ENCODE measurements around the gene TSPEAR.

DNA sequence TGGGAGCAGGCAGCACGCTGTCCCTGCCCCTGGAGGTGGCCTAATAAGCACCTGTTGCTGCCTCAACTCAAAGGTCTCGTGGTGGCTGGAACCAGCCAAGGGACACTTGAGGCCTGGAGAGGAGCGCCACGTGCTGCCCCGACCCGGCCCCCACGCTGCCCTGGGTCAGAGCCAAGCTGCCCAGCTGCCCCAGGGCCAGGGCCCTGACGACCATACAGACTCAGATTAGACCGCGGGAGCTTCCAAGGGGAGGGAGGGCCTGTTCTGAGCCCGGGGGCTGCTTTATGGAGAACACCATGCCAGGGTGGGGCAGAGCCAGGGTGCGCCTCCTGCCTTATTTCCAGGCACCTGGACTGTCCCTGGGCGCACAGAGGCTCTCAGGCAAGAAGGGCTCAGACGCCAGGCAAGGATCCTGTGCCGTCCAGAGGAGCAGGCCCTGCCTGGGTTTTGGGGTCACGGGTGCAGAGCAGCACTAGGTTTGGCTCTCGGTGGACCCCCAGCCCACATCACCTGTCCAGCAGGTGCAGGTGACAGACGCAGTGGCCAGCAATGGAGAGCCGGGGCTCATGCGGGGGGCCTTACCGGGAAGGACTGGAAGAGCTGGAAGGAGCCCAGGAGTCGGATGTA lies 190.0 kb downstream of the TSPEAR start:
- TF ChIP-seq, protein P1, sequence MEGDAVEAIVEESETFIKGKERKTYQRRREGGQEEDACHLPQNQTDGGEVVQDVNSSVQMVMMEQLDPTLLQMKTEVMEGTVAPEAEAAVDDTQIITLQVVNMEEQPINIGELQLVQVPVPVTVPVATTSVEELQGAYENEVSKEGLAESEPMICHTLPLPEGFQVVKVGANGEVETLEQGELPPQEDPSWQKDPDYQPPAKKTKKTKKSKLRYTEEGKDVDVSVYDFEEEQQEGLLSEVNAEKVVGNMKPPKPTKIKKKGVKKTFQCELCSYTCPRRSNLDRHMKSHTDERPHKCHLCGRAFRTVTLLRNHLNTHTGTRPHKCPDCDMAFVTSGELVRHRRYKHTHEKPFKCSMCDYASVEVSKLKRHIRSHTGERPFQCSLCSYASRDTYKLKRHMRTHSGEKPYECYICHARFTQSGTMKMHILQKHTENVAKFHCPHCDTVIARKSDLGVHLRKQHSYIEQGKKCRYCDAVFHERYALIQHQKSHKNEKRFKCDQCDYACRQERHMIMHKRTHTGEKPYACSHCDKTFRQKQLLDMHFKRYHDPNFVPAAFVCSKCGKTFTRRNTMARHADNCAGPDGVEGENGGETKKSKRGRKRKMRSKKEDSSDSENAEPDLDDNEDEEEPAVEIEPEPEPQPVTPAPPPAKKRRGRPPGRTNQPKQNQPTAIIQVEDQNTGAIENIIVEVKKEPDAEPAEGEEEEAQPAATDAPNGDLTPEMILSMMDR (IDR thresholded peaks at IDR 0.05), result no peak
- no peak for TF ChIP-seq POLR2A (IDR thresholded peaks at IDR 0.05)
